Spleen (tissue), 11 donors: ENCODE measurements around the gene HMCN2. TPM values are rescaled to one million over a fixed set of nuclear protein-coding genes. Genes with fewer than 3 reads are reported as not detected.

ENCODE experiments used
- DNase-seq: peaks from one replicate; pipeline ENCODE4 v3.0.0-alpha.2; 2020
- H3K27ac ChIP-seq, 8 donors: fragments of 200-600 bp; sonication (generic) in 7 of 8; 1 replicate in 4 of 8; 2 replicates in 4 of 8; pipeline versions ENCODE4 v1.5.0 to v1.8.0; 2016 to 2021; ENCODE audit warnings: inconsistent platforms in 4 of 8, mild to moderate bottlenecking in 4 of 8, moderate library complexity in 1 of 8
- H3K27me3 ChIP-seq, 7 donors: fragments of 200-600 bp; sonication (generic) in 6 of 7; replicated peaks in 1 of 7; 1 replicate in 4 of 7; 2 replicates in 3 of 7; pipeline versions ENCODE4 v1.5.0 to v1.8.0; 2016 to 2021; ENCODE audit warnings: inconsistent platforms in 3 of 7, mild to moderate bottlenecking in 1 of 7
- H3K36me3 ChIP-seq, 6 donors: fragments of 200-600 bp; sonication (generic) in 5 of 6; 1 replicate in 4 of 6; 2 replicates in 2 of 6; pipeline versions ENCODE4 v1.5.0 to v1.8.0; 2016 to 2021; ENCODE audit warnings: inconsistent platforms in 2 of 6
- H3K4me1 ChIP-seq, 6 donors: fragments of 200-600 bp; sonication (generic) in 5 of 6; 1 replicate in 3 of 6; 2 replicates in 3 of 6; pipeline versions ENCODE4 v1.5.0 to v1.8.0; 2016 to 2021; ENCODE audit warnings: inconsistent platforms in 3 of 6
- H3K4me3 ChIP-seq, 8 donors: fragments of 200-600 bp; sonication (generic) in 7 of 8; 1 replicate in 4 of 8; 2 replicates in 4 of 8; pipeline versions ENCODE4 v1.5.0 to v1.8.0; 2016 to 2021; ENCODE audit warnings: inconsistent platforms in 4 of 8, mild to moderate bottlenecking in 4 of 8, moderate library complexity in 2 of 8
- H3K9me3 ChIP-seq, 8 donors: fragments of 200-600 bp; sonication (generic) in 7 of 8; 1 replicate in 4 of 8; 2 replicates in 4 of 8; pipeline versions ENCODE4 v1.5.0 to v1.8.0; 2016 to 2021; ENCODE audit warnings: inconsistent platforms in 4 of 8
- POLR2A ChIP-seq, 3 donors: fragments of 450-650 bp; IDR thresholded peaks; one replicate each; pipeline ENCODE4 v1.5.1; 2017; ENCODE audit warnings: antibody characterized with exemption in 3 of 3, mild to moderate bottlenecking in 1 of 3
- POLR2AphosphoS5 ChIP-seq, 3 donors: sonication (generic); formaldehyde crosslinking; IDR thresholded peaks; one replicate each; pipeline ENCODE4 v1.5.1; 2017; ENCODE audit warnings: antibody characterized with exemption in 3 of 3
- WGBS, 5 donors: extraction: QIAGEN DNeasy Blood & Tissue Kit in 3 of 5; methylation state at CpG; one replicate each; pipeline versions ENCODE4 v1.1.5 to v1.1.7; 2013 to 2018; 5-methylcytosine and 5-hydroxymethylcytosine counted together
- intact Hi-C: fragments of 100-400 bp; cut with DNase I; formaldehyde crosslinking; loops from one replicate; pipeline ENCODE4 v1.15.0; 2023; ENCODE audit warnings: low total_unique reads
- polyA plus RNA-seq, 3 donors: library from polyadenylated mRNA; stranded (reverse); fragments of 200-250 nt; gene quantifications; one replicate each; pipeline ENCODE4 v1.2.1, GENCODE V29; 2013
- total RNA-seq, 7 donors: library from RNA; depleted of rRNA in 3 of 7; stranded (reverse); fragments of >200 nt in 3 of 7; fragmentation: NEBNext Ultra II Directional in 4 of 7; extraction: Animal tissue kit (Norgen Biotek cat#: 25700) in 4 of 7; gene quantifications; one replicate each; pipeline versions ENCODE4 v1.1.0 to v1.2.1, GENCODE V29; 2016 to 2021
- TF ChIP-seq, protein P1 (sequence below), 11 experiments: fragments of 200-600 bp in 7 of 11; fragments of 450-650 bp in 4 of 11; sonication (generic) in 4 of 11; IDR thresholded peaks in 8 of 11; conservative IDR thresholded peaks in 3 of 11; 1 replicate in 7 of 11; 2 replicates in 4 of 11; pipeline versions ENCODE4 v1.4.0 to v1.8.0; 2016 to 2021; ENCODE audit warnings: antibody characterized with exemption in 11 of 11, inconsistent platforms in 4 of 11, mild to moderate bottlenecking in 1 of 11
- donor health status: healthy with polysubstance abuse.
- donor health status: DM: no; HTN: no; CAD: no; lungs with moderate emphysema.
- donor health status: DM: no; HTN: no; CAD: no.
- donor health status: Bipolar disorder and iron deficiency.
- donor health status: healthy.
- donor health status: DM: no; HTN: no; CAD: no.
- donor health status: DM: yes; HTN: yes; CAD: no.

HMCN2 gene
- total and polyA plus RNA-seq, 10 donors, result 0.09 to 1.9 (median 0.73) TPM

DNA sequence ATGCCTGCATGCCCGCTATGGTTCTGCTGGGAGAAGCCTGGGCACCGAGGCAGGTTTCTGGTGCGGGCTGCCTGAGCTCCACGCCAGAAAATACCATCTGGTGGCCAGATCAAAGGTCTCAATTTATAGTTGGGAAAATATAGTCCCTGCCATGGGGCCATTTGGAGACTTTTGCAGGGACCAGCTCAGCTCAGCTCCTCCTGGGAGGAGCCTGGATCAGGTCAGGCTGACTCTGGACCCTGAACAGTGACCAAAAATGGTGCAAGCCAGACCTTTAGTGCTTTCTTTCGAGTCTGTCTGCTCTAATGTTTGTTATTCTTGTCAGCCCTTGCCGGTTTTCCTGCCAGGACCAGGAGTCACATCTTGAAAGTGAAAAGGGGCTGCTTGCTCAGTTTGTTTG lies 31.8 kb downstream of the HMCN2 start:
- Histone ChIP-seq H3K36me3 (no peaks in the 10 kb centered on the region), H3K27ac (no peak overlapping the region), H3K9me3 (no peaks in the 10 kb centered on the region), H3K4me1 (no peaks in the 10 kb centered on the region), H3K27me3 (peaks cover 0 to 84% (median 0%) of the 10 kb centered on the region in 7 donors), H3K4me3 (no peak overlapping the region)
- no peak for DNase-seq
- TF ChIP-seq POLR2AphosphoS5 (IDR thresholded peaks at IDR 0.05) (no peak), POLR2A (IDR thresholded peaks at IDR 0.05) (no peak)
- TF ChIP-seq, protein P1, sequence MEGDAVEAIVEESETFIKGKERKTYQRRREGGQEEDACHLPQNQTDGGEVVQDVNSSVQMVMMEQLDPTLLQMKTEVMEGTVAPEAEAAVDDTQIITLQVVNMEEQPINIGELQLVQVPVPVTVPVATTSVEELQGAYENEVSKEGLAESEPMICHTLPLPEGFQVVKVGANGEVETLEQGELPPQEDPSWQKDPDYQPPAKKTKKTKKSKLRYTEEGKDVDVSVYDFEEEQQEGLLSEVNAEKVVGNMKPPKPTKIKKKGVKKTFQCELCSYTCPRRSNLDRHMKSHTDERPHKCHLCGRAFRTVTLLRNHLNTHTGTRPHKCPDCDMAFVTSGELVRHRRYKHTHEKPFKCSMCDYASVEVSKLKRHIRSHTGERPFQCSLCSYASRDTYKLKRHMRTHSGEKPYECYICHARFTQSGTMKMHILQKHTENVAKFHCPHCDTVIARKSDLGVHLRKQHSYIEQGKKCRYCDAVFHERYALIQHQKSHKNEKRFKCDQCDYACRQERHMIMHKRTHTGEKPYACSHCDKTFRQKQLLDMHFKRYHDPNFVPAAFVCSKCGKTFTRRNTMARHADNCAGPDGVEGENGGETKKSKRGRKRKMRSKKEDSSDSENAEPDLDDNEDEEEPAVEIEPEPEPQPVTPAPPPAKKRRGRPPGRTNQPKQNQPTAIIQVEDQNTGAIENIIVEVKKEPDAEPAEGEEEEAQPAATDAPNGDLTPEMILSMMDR (IDR thresholded peaks at IDR 0.05 in 8 of 11, conservative IDR thresholded peaks at IDR 0.05 in 3 of 11), result no peak
- WGBS, 5 donors, result 58 to 72% (median 62%) methylated on average over 6 of the region's 6 CpGs
- intact Hi-C loops, result no loop called here

DNA sequence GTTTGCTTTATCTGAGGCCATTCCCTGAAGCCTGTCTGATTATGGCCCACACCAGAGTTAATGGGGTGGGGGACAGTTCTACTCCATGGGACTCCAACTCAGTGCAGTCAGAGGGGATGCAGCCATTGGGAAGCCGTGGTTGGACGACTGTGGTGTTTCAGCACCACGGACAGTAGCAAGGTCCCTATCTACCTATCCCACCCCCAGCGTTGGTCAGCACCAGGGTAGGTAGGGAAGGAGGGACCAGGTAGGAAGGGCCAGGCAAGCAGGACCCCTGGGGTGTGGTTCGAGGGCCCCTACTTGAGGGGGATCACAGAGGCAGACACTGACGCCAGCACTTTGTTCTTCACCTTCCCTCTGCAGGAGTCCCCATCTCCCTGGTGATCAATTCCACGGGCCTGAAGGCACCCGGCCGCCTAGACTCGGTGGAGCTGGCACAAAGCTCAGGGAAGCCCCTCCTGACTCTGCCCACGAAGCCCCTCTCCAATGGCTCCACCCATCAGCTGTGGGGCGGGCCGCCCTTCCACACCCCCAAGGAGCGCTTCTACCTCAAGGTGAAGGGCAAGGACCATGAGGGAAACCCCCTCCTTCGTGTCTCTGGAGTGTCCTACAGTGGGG lies 33.2 kb downstream of the HMCN2 start:
- H3K36me3 ChIP-seq, result no peaks in the 10 kb centered on the region
- no peaks in the 10 kb centered on the region for H3K4me1 ChIP-seq
- 52 to 69% (median 58%) methylated on average over 11 to 15 of the region's 15 CpGs for WGBS, 5 donors
- intact Hi-C loops, result no loop called here
- no peaks in the 10 kb centered on the region for H3K9me3 ChIP-seq
- no peak overlapping the region for H3K4me3 ChIP-seq
- TF ChIP-seq, protein P1 (IDR thresholded peaks at IDR 0.05 in 8 of 11, conservative IDR thresholded peaks at IDR 0.05 in 3 of 11), result no peak
- TF ChIP-seq POLR2A (IDR thresholded peaks at IDR 0.05) (no peak), POLR2AphosphoS5 (IDR thresholded peaks at IDR 0.05) (no peak)
- H3K27ac ChIP-seq, result no peak overlapping the region
- no peak for DNase-seq
- peaks cover 0 to 90% (median 0%) of the 10 kb centered on the region in 7 donors for H3K27me3 ChIP-seq

DNA sequence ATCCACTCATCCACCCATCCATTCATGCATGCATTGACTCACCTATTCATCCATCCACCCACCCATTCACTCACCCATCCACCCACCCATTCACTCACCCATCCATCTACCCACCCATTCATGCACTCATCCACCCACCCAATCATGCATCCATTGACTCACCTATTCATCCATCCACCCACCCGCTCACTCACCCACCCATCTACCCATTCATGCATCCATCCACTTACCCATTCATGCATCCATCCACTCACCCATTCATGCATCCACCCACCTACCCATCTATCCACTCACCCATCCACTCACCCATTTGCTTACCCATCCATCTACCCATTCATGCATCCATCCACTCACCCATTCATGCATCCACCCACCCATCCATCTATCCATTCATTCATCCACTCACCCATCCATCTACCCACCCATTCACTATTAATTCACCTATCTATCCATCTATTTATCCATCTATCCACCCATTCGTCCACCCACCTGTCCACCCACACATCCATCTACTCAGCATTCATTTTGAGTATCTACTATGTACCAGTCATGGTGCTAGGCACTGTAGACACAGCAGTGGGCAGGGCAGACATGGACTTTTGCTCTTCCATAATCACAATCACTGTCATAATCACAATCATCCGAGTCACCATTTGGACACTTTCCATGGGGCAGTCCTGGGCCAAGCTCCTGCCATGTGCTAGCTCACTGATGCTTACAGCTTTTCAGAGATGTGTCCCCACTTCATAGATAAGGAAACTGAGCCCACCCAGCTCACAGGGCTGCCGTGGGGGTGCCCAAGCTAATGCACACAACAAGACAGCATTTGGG lies 34.4 kb downstream of the HMCN2 start:
- 61 to 80% (median 71%) methylated on average over 3 to 4 of the region's 4 CpGs for WGBS, 5 donors
- H3K27me3 ChIP-seq, result peaks cover 0 to 90% (median 0%) of the 10 kb centered on the region in 7 donors
- TF ChIP-seq, protein P1 (IDR thresholded peaks at IDR 0.05 in 8 of 11, conservative IDR thresholded peaks at IDR 0.05 in 3 of 11), result no peak
- TF ChIP-seq POLR2AphosphoS5 (IDR thresholded peaks at IDR 0.05) (no peak), POLR2A (IDR thresholded peaks at IDR 0.05) (no peak)
- H3K9me3 ChIP-seq, result no peaks in the 10 kb centered on the region
- H3K36me3 ChIP-seq, result no peaks in the 10 kb centered on the region
- H3K4me1 ChIP-seq, result no peaks in the 10 kb centered on the region
- intact Hi-C loops, result no loop called here
- no peak for DNase-seq
- H3K27ac ChIP-seq, result no peak overlapping the region
- no peak overlapping the region for H3K4me3 ChIP-seq

DNA sequence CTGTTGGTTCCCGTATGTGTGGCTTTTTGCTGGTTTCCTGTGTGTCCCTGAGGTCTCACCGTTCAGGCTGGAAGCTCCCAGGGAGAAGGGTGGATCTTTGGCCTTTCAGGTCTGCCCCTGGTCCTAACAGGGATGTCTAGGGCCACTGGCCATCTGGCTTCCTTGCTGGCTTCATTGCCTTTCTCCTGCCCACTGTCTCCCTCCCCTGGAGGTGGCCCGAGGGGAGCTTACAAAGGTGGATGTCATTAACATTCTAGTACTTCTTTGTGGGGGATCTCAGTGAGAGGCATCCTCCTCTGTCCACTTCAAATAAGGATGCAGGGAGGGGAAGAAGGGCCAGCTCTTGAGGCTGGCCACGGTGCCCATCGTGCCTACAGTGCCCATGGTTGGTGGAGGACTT lies 35.2 kb downstream of the HMCN2 start:
- TF ChIP-seq POLR2AphosphoS5 (IDR thresholded peaks at IDR 0.05) (no peak), POLR2A (IDR thresholded peaks at IDR 0.05) (no peak)
- TF ChIP-seq, protein P1 (IDR thresholded peaks at IDR 0.05 in 8 of 11, conservative IDR thresholded peaks at IDR 0.05 in 3 of 11), result no peak
- 48 to 73% (median 64%) methylated on average over 4 to 5 of the region's 5 CpGs for WGBS, 5 donors
- Histone ChIP-seq H3K9me3 (no peaks in the 10 kb centered on the region), H3K4me3 (no peak overlapping the region), H3K36me3 (no peaks in the 10 kb centered on the region), H3K27me3 (peaks cover 0 to 90% (median 0%) of the 10 kb centered on the region in 7 donors), H3K4me1 (no peaks in the 10 kb centered on the region), H3K27ac (no peak overlapping the region)
- DNase-seq, result no peak
- intact Hi-C loops, result no loop called here
